Neural crest cell (in vitro differentiated cells): Measurements from ENCODE around the gene GYPC. TPM values are rescaled to one million over a fixed set of nuclear protein-coding genes. Genes with fewer than 3 reads are reported as not detected.

Source experiments
- DNase-seq: peaks from one replicate; pipeline ENCODE4 v3.0.0; 2021; ENCODE audit warnings: low read depth, mixed read lengths, low spot score
- H3K27ac Mint-ChIP-seq: one replicate; pipeline ENCODE4 v1.8.0; 2021; ENCODE audit warnings: mild to moderate bottlenecking, mixed read lengths; ENCODE audit not compliant: unreplicated experiment
- H3K27me3 Mint-ChIP-seq: 2 replicates; pipeline ENCODE4 v1.8.0; 2021; ENCODE audit warnings: low read depth, mild to moderate bottlenecking, mixed read lengths
- H3K36me3 Mint-ChIP-seq: 2 replicates; pipeline ENCODE4 v1.8.0; 2021; ENCODE audit warnings: low read depth, mild to moderate bottlenecking, mixed read lengths
- H3K4me1 Mint-ChIP-seq: 2 replicates; pipeline ENCODE4 v1.8.0; 2021; ENCODE audit warnings: mixed read lengths
- H3K4me3 Mint-ChIP-seq: one replicate; pipeline ENCODE4 v1.8.0; 2021; ENCODE audit warnings: mild to moderate bottlenecking, mixed read lengths
- H3K9me3 Mint-ChIP-seq: 2 replicates; pipeline ENCODE4 v1.8.0; 2021; ENCODE audit warnings: mixed read lengths
- CTCF ChIP-seq: fragments of 200-600 bp; sonication (generic); conservative IDR thresholded peaks from 2 replicates; pipeline ENCODE4 v1.5.0; 2021; ENCODE audit warnings: antibody characterized with exemption, mild to moderate bottlenecking
- total RNA-seq: library from RNA; stranded (reverse); gene quantifications from 2 replicates; pipeline ENCODE4 v1.2.1, GENCODE V29; 2021

GYPC gene
- total RNA-seq, 1 donor from 2014 or later, result 84.4 TPM

- no peak overlapping the region for H3K27ac Mint-ChIP-seq
Measured at GRCh38 chr2:126704434-126705160, 48.6 kb downstream of the GYPC start.

GRCh38 chr2:126707191-126707590, 51.2 kb downstream of the GYPC start:
- no peak for DNase-seq
- peaks cover 3% of the 10 kb centered on the region for H3K36me3 Mint-ChIP-seq
- H3K4me3 Mint-ChIP-seq, result no peak overlapping the region
- no peak overlapping the region for H3K27ac Mint-ChIP-seq
- no peaks in the 10 kb centered on the region for H3K9me3 Mint-ChIP-seq
- H3K4me1 Mint-ChIP-seq, result peaks cover 7% of the 10 kb centered on the region
- TF ChIP-seq CTCF, result no peak
- no peaks in the 10 kb centered on the region for H3K27me3 Mint-ChIP-seq

More at GRCh38 chr2:126704434-126705160, 48.6 kb downstream of the GYPC start:
- Mint-ChIP-seq H3K4me1 (peaks cover 17% of the 10 kb centered on the region), H3K36me3 (peaks cover 9% of the 10 kb centered on the region), H3K4me3 (no peak overlapping the region), H3K9me3 (peaks cover 7% of the 10 kb centered on the region), H3K27me3 (no peaks in the 10 kb centered on the region)
- no peak for TF ChIP-seq CTCF
- DNase-seq, result no peak

- peaks cover 3% of the 10 kb centered on the region for H3K36me3 Mint-ChIP-seq
- TF ChIP-seq CTCF, result no peak
- DNase-seq, result no peak
Measured at GRCh38 chr2:126707941-126708340, 52.0 kb downstream of the GYPC start.

GRCh38 chr2:126714191-126714965, 58.4 kb downstream of the GYPC start:
- Mint-ChIP-seq H3K27me3 (no peaks in the 10 kb centered on the region), H3K27ac (peak overlapping the region; percentile 69), H3K4me1 (peaks cover 14% of the 10 kb centered on the region), H3K9me3 (peaks cover 3% of the 10 kb centered on the region), H3K4me3 (no peak overlapping the region), H3K36me3 (peaks cover 3% of the 10 kb centered on the region)
- no peak for DNase-seq
- TF ChIP-seq CTCF, result no peak

More at GRCh38 chr2:126707941-126708340, 52.0 kb downstream of the GYPC start:
- peaks cover 7% of the 10 kb centered on the region for H3K4me1 Mint-ChIP-seq
- no peaks in the 10 kb centered on the region for H3K9me3 Mint-ChIP-seq
- no peaks in the 10 kb centered on the region for H3K27me3 Mint-ChIP-seq
- peak overlapping the region; percentile 50 for H3K27ac Mint-ChIP-seq
- H3K4me3 Mint-ChIP-seq, result no peak overlapping the region

- no peak overlapping the region for H3K4me3 Mint-ChIP-seq
- no peak for DNase-seq
- H3K9me3 Mint-ChIP-seq, result peaks cover 3% of the 10 kb centered on the region
- peaks cover 19% of the 10 kb centered on the region for H3K4me1 Mint-ChIP-seq
- H3K27ac Mint-ChIP-seq, result peak overlapping the region; percentile 69
- H3K27me3 Mint-ChIP-seq, result no peaks in the 10 kb centered on the region
- H3K36me3 Mint-ChIP-seq, result peaks cover 3% of the 10 kb centered on the region
- no peak for TF ChIP-seq CTCF
Measured at GRCh38 chr2:126715111-126715510, 59.2 kb downstream of the GYPC start.
